Endothelial cell of umbilical vein (primary cell): Measurements from ENCODE around the gene ZNF749. TPM values are rescaled to one million over a fixed set of nuclear protein-coding genes. Genes with fewer than 3 reads are reported as not detected.

ENCODE experiments used
- BruUV-seq: library from RNA; stranded (reverse); fragments of 400-500 nt; replicated peaks from 2 replicates; lab custom pipeline; 2021; lab: Mats Ljungman, UMichigan
- CTCF ChIA-PET: fragments of 300-600, 350-600 bp; sonication (Branson Sonifier 250); formaldehyde crosslinking; loops from one replicate; lab custom pipeline; 2021; ENCODE audit warnings: antibody characterized with exemption, inconsistent platforms; lab: Charles Lee
- POLR2A ChIA-PET: fragments of 300-600, 350-600 bp; sonication (Branson Sonifier 250); formaldehyde crosslinking; loops from one replicate; lab custom pipeline; 2021; ENCODE audit warnings: antibody characterized with exemption, inconsistent platforms; lab: Charles Lee
- DNase-seq: peaks from one replicate; pipeline ENCODE4 v3.0.0-alpha.2; 2011; ENCODE audit warnings: low read depth, low spot score
- FAIRE-seq: peaks from 2 replicates; lab custom pipeline; 2011; peaks lifted over from hg19 to GRCh38; lab: Jason Lieb, UNC
- H2AFZ ChIP-seq: 2 replicates; pipeline ENCODE4 v1.6.0; 2012; ENCODE audit warnings: low read depth, low read length, control low read depth, inconsistent platforms
- H3K27ac ChIP-seq: 2 replicates; pipeline ENCODE4 v1.5.1; 2011; ENCODE audit warnings: low read depth, mild to moderate bottlenecking, control low read depth, low read length, moderate library complexity; ENCODE audit not compliant: insufficient read depth
- H3K27me3 ChIP-seq, 2 experiments: 2 replicates each; pipeline versions ENCODE4 v1.6.0 to v1.6.1; 2011; ENCODE audit warnings: low read length in 2 of 2, mixed read lengths in 1 of 2; ENCODE audit not compliant: control insufficient read depth in 2 of 2, insufficient read depth in 2 of 2
- H3K36me3 ChIP-seq, 2 experiments: 2 replicates in 1 of 2; 3 replicates in 1 of 2; pipeline ENCODE4 v1.5.1; 2011; ENCODE audit warnings: low read length in 2 of 2, mild to moderate bottlenecking in 1 of 2, moderate library complexity in 1 of 2; ENCODE audit not compliant: control insufficient read depth in 2 of 2, insufficient read depth in 2 of 2; ENCODE audit errors: extremely low read depth in 1 of 2
- H3K4me1 ChIP-seq: 3 replicates; pipeline ENCODE4 v1.5.1; 2011; ENCODE audit warnings: mild to moderate bottlenecking, low read length; ENCODE audit not compliant: control insufficient read depth, insufficient read depth; ENCODE audit errors: extremely low read depth
- H3K4me2 ChIP-seq: 2 replicates; pipeline ENCODE4 v1.6.1; 2011; ENCODE audit warnings: low read length, control low read depth, mixed read lengths; ENCODE audit not compliant: insufficient read depth
- H3K4me3 ChIP-seq, 3 experiments: fragments of 200-600 bp in 1 of 3; sonication (generic), shearing (Covaris generic) in 1 of 3; replicated peaks in 1 of 3; 2 replicates each; pipeline ENCODE4 v1.5.1; 2011 to 2016; ENCODE audit warnings: control low read depth in 3 of 3, low read length in 3 of 3, mild to moderate bottlenecking in 2 of 3, inconsistent platforms in 1 of 3, low read depth in 1 of 3, moderate library complexity in 1 of 3; ENCODE audit not compliant: insufficient read depth in 1 of 3
- H3K79me2 ChIP-seq: 2 replicates; pipeline ENCODE4 v1.6.0; 2012; ENCODE audit warnings: low read length, inconsistent platforms; ENCODE audit not compliant: control insufficient read depth, insufficient read depth
- H3K9ac ChIP-seq: replicated peaks from 2 replicates; pipeline ENCODE3; 2011; ENCODE audit warnings: low read length, control low read depth; ENCODE audit not compliant: insufficient read depth; ENCODE audit errors: extremely low read depth
- H3K9me1 ChIP-seq: replicated peaks from 3 replicates; pipeline ENCODE4 v1.6.0; 2011; ENCODE audit warnings: mild to moderate bottlenecking, low read length; ENCODE audit not compliant: control insufficient read depth, insufficient read depth; ENCODE audit errors: extremely low read depth
- H3K9me3 ChIP-seq: replicated peaks from 2 replicates; pipeline ENCODE4 v1.5.1; 2012; ENCODE audit warnings: low read length, inconsistent platforms; ENCODE audit not compliant: control insufficient read depth, insufficient read depth
- H4K20me1 ChIP-seq: replicated peaks from 2 replicates; pipeline ENCODE3; 2011; ENCODE audit warnings: mild to moderate bottlenecking, low read length; ENCODE audit not compliant: control insufficient read depth, insufficient read depth; ENCODE audit errors: extremely low read depth
- CTCF ChIP-seq, 2 donors: IDR thresholded peaks; 1 replicate in 1 of 2; 2 replicates in 1 of 2; pipeline ENCODE4 v1.5.1; 2011; ENCODE audit warnings: low read length in 2 of 2, mild to moderate bottlenecking in 2 of 2, moderate library complexity in 2 of 2, control low read depth in 1 of 2, inconsistent platforms in 1 of 2, low read depth in 1 of 2; ENCODE audit not compliant: insufficient read depth in 1 of 2; ENCODE audit errors: extremely low read depth in 1 of 2
- EZH2 ChIP-seq: IDR thresholded peaks from 2 replicates; pipeline ENCODE4 v1.6.1; 2012; ENCODE audit warnings: borderline replicate concordance, low read depth, mild to moderate bottlenecking, moderate library complexity, low read length, inconsistent platforms; ENCODE audit not compliant: severe bottlenecking
- FOS ChIP-seq: IDR thresholded peaks from 2 replicates; pipeline ENCODE4 v1.6.1; 2011; ENCODE audit warnings: mild to moderate bottlenecking, low read length, moderate library complexity, borderline replicate concordance; ENCODE audit not compliant: insufficient read depth
- GATA2 ChIP-seq: IDR thresholded peaks from 2 replicates; pipeline ENCODE4 v1.7.0; 2011; ENCODE audit warnings: low read depth, mild to moderate bottlenecking, moderate library complexity, mixed read lengths, low read length; ENCODE audit not compliant: insufficient read length, insufficient read depth
- JUN ChIP-seq: IDR thresholded peaks from 2 replicates; pipeline ENCODE4 v1.6.1; 2011; ENCODE audit warnings: borderline replicate concordance, low read depth; ENCODE audit not compliant: insufficient read length, insufficient read depth
- MYC ChIP-seq: IDR thresholded peaks from one replicate; pipeline ENCODE4 v1.6.1; 2011; ENCODE audit warnings: mild to moderate bottlenecking, low read depth, low read length
- POLR2A ChIP-seq: IDR thresholded peaks from 2 replicates; pipeline ENCODE4 v1.6.1; 2012; ENCODE audit warnings: low read depth, mild to moderate bottlenecking, control low read depth, low read length
- POLR2AphosphoS5 ChIP-seq: IDR thresholded peaks from 2 replicates; pipeline ENCODE4 v1.6.1; 2012; ENCODE audit warnings: low read depth, mild to moderate bottlenecking, control low read depth, low read length, moderate library complexity; ENCODE audit not compliant: insufficient read depth
- dilution Hi-C: fragments of 300-500 bp; cut with MboI; formaldehyde crosslinking; loops from one replicate; pipeline ENCODE4 v1.15.0; 2019; ENCODE audit warnings: low sequenced_read_pairs; ENCODE audit not compliant: extremely low pct_ligation_motif_present
- intact Hi-C: fragments of 100-400 bp; cut with micrococcal nuclease; formaldehyde crosslinking; loops from one replicate; pipeline ENCODE4 v1.10.0; 2022
- polyA plus RNA-seq, 4 experiments: library from polyadenylated mRNA; depleted of rRNA in 3 of 4; stranded (reverse) in 3 of 4; unstranded in 1 of 4; fragments of >200 nt; gene quantifications; 2 replicates each; pipeline versions ENCODE4 v1.2.1 to v1.2.3, GENCODE V29; 2011 to 2012; ENCODE audit warnings: missing spikeins in 1 of 4
- total RNA-seq: library from RNA; stranded (reverse); gene quantifications from 2 replicates; pipeline ENCODE4 v1.2.3, GENCODE V29; 2021
- TF ChIP-seq, protein P1 (sequence below): IDR thresholded peaks from 2 replicates; pipeline ENCODE4 v1.6.1; 2011; ENCODE audit not compliant: insufficient read depth, insufficient read length

ZNF749 gene
- total and polyA plus RNA-seq, 2 donors (not counting 3 experiments of a cell fraction or from before 2014, with no cell fraction given), result 8.5 to 11.5 TPM

- H4K20me1 ChIP-seq, result no peaks in the 10 kb centered on the region
- H3K27me3 ChIP-seq, result no peaks in the 10 kb centered on the region
- H3K79me2 ChIP-seq, result no peaks in the 10 kb centered on the region
- CTCF ChIA-PET, result no interaction called here
- BruUV-seq, result no TSS peak
- no peak for TF ChIP-seq POLR2A
- TF ChIP-seq CTCF (IDR thresholded peaks at IDR 0.05; ENCODE audit: extremely low read depth in 1 of 2, insufficient read depth in 1 of 2, low read depth in 1 of 2, low read length in 2 of 2), result no peak
- TF ChIP-seq GATA2, result no peak
- TF ChIP-seq JUN, result no peak
- TF ChIP-seq EZH2, result no peak
- TF ChIP-seq, protein P1, sequence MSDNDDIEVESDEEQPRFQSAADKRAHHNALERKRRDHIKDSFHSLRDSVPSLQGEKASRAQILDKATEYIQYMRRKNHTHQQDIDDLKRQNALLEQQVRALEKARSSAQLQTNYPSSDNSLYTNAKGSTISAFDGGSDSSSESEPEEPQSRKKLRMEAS, result no peak
- TF ChIP-seq MYC, result no peak
- TF ChIP-seq FOS, result no peak
- TF ChIP-seq POLR2AphosphoS5, result no peak
- FAIRE-seq (no peak), DNase-seq (no peak)
- H3K4me3 ChIP-seq, result no peak overlapping the region
- POLR2A ChIA-PET, result no interaction called here
- H3K4me2 ChIP-seq, result no peak overlapping the region
- H3K27ac ChIP-seq, result no peak overlapping the region
- H3K36me3 ChIP-seq, result no peaks in the 10 kb centered on the region
- no peaks in the 10 kb centered on the region for H3K9me3 ChIP-seq
- H2AFZ ChIP-seq, result no peak overlapping the region
- dilution Hi-C loops, result no loop called here
- no peaks in the 10 kb centered on the region for H3K4me1 ChIP-seq
- intact Hi-C loops, result no loop called here
- H3K9me1 ChIP-seq, result no peaks in the 10 kb centered on the region
- H3K9ac ChIP-seq, result no peak overlapping the region
Observed at GRCh38 chr19:57452307-57452706, 17.2 kb downstream of the ZNF749 start.
